Fibroblast of the conjunctiva (primary cell): Measurements from ENCODE around the gene WRNIP1.
"Not testable (repeated sequence)": the region's sequence is repeated elsewhere in the genome, so short reads cannot be mapped to it uniquely, and the experiment has no call there.

Experiments
- DNase-seq: peaks from one replicate; pipeline ENCODE4 v3.0.0-alpha.2; 2010; ENCODE audit warnings: low read depth

WRNIP1 gene

GRCh38 chr6:2784930-2785329 is 19.7 kb downstream of the WRNIP1 start:
- DNase-seq = no peak

- DNase-seq = no peak
Observed at GRCh38 chr6:2786269-2786668, 21.1 kb downstream of the WRNIP1 start.

- DNase-seq = peak; percentile 80
Observed at GRCh38 chr6:2790588-2791449, 25.6 kb downstream of the WRNIP1 start.

GRCh38 chr6:2791450-2791974 is 26.3 kb downstream of the WRNIP1 start:
- no peak for DNase-seq

GRCh38 chr6:2792330-2793110 is 27.3 kb downstream of the WRNIP1 start:
- DNase-seq = no peak

GRCh38 chr6:2793534-2794151 is 28.4 kb downstream of the WRNIP1 start:
- no peak for DNase-seq

GRCh38 chr6:2794171-2794730 is 29.1 kb downstream of the WRNIP1 start:
- no peak for DNase-seq

- DNase-seq = no peak
Observed at GRCh38 chr6:2795162-2795561, 30.0 kb downstream of the WRNIP1 start.

GRCh38 chr6:2795956-2796355 is 30.8 kb downstream of the WRNIP1 start:
- DNase-seq = no peak

- no peak for DNase-seq
Observed at GRCh38 chr6:2796861-2797260, 31.7 kb downstream of the WRNIP1 start.

- DNase-seq = no peak
Observed at GRCh38 chr6:2797564-2798031, 32.4 kb downstream of the WRNIP1 start.

GRCh38 chr6:2798586-2799134 is 33.5 kb downstream of the WRNIP1 start:
- DNase-seq = no peak

GRCh38 chr6:2799936-2800527 is 34.8 kb downstream of the WRNIP1 start:
- DNase-seq = no peak

- DNase-seq = no peak
Observed at GRCh38 chr6:2800552-2801316, 35.5 kb downstream of the WRNIP1 start.

GRCh38 chr6:2801687-2802086 is 36.5 kb downstream of the WRNIP1 start:
- DNase-seq = not testable (repeated sequence)

GRCh38 chr6:2802521-2803060 is 37.4 kb downstream of the WRNIP1 start:
- no peak for DNase-seq

GRCh38 chr6:2803731-2804429 is 38.7 kb downstream of the WRNIP1 start:
- DNase-seq = no peak

- no peak for DNase-seq
Observed at GRCh38 chr6:2804516-2804915, 39.3 kb downstream of the WRNIP1 start.

- DNase-seq = no peak
Observed at GRCh38 chr6:2805031-2805430, 39.8 kb downstream of the WRNIP1 start.

- no peak for DNase-seq
Observed at GRCh38 chr6:2806644-2807043, 41.5 kb downstream of the WRNIP1 start.
